ENCODE results near the gene RFX2.

The RFX2 gene

DNA sequence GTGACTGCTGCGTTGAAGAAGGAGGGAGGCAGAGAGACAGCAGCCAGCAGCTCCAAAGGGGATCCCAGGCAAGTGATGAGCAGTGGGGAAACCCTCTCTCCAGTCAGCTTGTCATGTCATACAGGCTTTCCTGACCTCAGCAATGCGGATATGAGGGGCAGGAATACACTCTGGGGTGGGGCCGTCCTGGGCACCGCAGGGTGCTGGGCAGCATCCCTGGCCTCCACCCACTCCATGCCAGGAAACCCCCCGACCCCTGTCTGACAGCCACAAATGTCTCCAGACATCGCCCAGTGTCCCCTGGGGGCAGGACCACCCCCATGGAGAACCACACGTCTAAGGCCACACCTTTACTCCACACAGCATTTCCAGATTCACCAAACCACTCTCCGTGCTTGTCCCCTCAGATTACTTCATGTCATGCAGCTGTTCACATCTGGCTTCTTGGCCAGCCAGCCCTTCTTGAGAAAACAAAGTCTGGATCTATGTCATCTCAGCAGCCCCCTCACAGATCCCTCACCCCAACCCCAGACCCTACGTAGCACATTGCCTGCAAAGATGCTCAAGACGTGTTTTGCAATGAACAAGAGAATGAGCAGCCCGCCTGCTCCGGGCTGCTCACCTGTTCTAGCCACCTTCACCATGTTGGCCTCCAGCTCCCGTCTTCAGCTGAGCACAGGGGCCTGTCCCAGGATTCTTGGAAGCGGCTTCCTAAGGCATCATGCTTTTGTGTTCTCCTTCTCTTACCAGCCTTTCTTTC lies 46.5 kb downstream of the RFX2 start:
- in situ Hi-C loops (cut with HindIII; ENCODE audit: low sequenced_read_pairs) = no loop called here
- TF ChIP-seq, protein P1, sequence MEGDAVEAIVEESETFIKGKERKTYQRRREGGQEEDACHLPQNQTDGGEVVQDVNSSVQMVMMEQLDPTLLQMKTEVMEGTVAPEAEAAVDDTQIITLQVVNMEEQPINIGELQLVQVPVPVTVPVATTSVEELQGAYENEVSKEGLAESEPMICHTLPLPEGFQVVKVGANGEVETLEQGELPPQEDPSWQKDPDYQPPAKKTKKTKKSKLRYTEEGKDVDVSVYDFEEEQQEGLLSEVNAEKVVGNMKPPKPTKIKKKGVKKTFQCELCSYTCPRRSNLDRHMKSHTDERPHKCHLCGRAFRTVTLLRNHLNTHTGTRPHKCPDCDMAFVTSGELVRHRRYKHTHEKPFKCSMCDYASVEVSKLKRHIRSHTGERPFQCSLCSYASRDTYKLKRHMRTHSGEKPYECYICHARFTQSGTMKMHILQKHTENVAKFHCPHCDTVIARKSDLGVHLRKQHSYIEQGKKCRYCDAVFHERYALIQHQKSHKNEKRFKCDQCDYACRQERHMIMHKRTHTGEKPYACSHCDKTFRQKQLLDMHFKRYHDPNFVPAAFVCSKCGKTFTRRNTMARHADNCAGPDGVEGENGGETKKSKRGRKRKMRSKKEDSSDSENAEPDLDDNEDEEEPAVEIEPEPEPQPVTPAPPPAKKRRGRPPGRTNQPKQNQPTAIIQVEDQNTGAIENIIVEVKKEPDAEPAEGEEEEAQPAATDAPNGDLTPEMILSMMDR (IDR thresholded peaks at IDR 0.05; ENCODE audit: low read depth, low read length) = no peak
- DNase-seq (ENCODE audit: low read depth, low spot score) = no peak
- H3K4me3 ChIP-seq (ENCODE audit: low read depth, low read length) = no peak overlapping the region

DNA sequence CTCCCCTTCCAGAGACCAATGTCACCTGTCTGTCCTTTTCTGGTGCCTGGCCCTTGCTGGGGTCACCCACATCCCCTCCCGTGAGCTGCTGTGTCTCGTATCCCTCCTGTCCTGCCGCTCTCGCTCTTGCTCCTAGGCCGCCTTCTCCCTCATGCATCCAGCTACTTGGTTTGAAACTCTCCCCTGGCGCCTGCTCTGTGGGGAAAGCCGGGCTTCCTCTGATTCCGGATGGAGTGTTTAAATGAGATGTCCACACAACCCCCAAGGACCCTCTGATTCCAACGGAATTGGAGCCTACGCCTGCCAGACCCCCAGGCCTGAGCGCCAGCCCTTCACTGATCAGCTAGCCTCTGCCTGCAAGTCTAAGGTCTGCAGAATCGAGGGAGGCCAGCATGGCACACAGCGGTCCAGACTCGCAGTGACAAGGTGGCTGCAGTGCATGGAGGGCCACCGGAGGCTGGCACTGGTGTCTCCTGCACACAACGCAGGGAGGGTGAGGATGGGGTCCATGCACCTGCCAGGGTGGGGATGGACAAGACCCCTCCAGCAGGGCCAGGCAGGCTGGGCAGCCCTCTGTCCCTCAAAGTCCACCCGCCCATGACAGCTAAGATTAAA lies 47.2 kb downstream of the RFX2 start:
- TF ChIP-seq, protein P1 (IDR thresholded peaks at IDR 0.05; ENCODE audit: low read depth, low read length) = no peak
- in situ Hi-C loops (cut with HindIII; ENCODE audit: low sequenced_read_pairs) = no loop called here
- DNase-seq (ENCODE audit: low read depth, low spot score) = no peak
- H3K4me3 ChIP-seq (ENCODE audit: low read depth, low read length) = no peak overlapping the region

GRCh38 chr19:6062274-6062673 lies 48.0 kb downstream of the RFX2 start:
- no peak overlapping the region for H3K4me3 ChIP-seq (ENCODE audit: low read depth, low read length)
- peak; percentile 32 for DNase-seq (ENCODE audit: low read depth, low spot score)
- in situ Hi-C loops (cut with HindIII; ENCODE audit: low sequenced_read_pairs) = no loop called here

DNA sequence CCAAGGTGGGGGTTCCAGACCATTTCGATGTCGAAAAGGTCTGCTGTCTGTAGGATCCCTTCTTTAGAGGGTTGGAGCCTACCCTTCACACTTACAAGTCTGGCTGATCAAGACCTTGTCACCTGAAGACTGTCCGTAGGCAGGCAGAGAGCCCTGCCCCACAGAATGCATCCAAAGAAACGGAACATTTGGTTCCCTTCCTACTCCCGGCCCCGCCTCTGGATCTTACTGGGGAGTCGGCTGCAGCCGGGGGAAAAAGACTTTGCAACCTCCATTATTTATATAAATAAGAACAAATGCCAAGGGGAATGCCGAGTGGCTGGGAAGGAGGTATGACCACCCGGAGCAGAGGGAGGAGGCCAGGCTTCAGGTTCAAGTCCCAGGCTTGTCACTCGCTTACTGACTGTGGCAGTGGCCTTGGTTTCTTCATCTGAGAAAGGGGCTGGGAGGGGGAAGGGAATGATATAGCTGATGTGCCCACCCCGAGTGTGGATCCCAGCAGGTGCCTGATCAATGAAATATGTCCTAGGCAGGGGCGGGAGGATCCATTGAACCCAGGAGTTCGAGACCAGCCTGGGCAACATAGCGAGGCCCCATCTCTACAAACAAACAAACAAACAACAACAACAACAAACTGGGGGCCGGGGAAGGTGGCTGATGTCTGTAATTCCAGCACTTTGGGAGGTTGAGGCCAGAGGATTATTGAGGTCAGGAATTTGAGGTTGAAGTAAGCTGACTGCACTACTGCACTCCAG lies 48.7 kb downstream of the RFX2 start:
- no peak overlapping the region for H3K4me3 ChIP-seq (ENCODE audit: low read depth, low read length)
- DNase-seq (ENCODE audit: low read depth, low spot score) = no peak
- in situ Hi-C loops (cut with HindIII; ENCODE audit: low sequenced_read_pairs) = no loop called here
- TF ChIP-seq, protein P1 (IDR thresholded peaks at IDR 0.05; ENCODE audit: low read depth, low read length) = no peak

More at GRCh38 chr19:6062274-6062673, 48.0 kb downstream of the RFX2 start:
- TF ChIP-seq, protein P1 (IDR thresholded peaks at IDR 0.05; ENCODE audit: low read depth, low read length) = no peak

GRCh38 chr19:6060600-6061375 lies 49.5 kb downstream of the RFX2 start:
- H3K4me3 ChIP-seq (ENCODE audit: low read depth, low read length) = no peak overlapping the region
- TF ChIP-seq, protein P1 (IDR thresholded peaks at IDR 0.05; ENCODE audit: low read depth, low read length) = no peak
- DNase-seq (ENCODE audit: low read depth, low spot score) = peak; percentile 56
- in situ Hi-C loops (cut with HindIII; ENCODE audit: low sequenced_read_pairs) = no loop called here

Data from astrocyte of the spinal cord (primary cell).